ENCODE data around the gene TRAFD1. TPM values are rescaled to one million over a fixed set of nuclear protein-coding genes. Genes with fewer than 3 reads are reported as not detected.

The TRAFD1 gene
- total and polyA plus RNA-seq, 2 of the 8 experiments (the other 6 are each of a cell fraction or from before 2014, with no cell fraction given): 18.1 to 33.1 TPM

DNA sequence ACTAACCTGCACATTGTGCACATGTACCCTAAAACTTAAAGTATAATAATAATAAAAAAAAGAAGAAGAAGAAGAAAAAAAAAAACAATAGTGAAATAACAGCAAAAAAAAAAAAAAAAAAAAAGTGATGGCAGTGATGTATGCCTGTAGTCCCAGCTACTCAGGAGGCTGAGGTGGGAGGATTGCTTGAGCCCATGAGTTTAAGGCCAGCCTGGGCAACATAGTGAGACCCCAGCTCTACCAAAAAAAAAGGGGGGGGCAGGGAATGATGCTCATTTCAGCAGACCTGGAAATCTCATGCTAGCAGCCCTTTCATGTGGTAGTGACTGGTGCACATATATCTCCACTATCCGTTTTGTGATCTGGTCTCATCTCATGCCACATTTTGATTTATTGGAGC lies 20.8 kb downstream of the TRAFD1 start:
- H3K18ac ChIP-seq (ENCODE audit: extremely low read depth, low read length): no peak overlapping the region
- no peak for DNase-seq (ENCODE audit: low read depth in 1 of 2, low spot score in 2 of 2)

More for the DNA sequence above, 20.8 kb downstream of the TRAFD1 start:
- peaks cover 0 to 3% of the 10 kb centered on the region in 2 experiments for H4K20me1 ChIP-seq (replicated peaks in 1 of 2; ENCODE audit: control insufficient read depth in 1 of 2, insufficient read depth in 2 of 2, low read length in 2 of 2)
- no peak for FAIRE-seq
- H3K79me2 ChIP-seq (ENCODE audit: control insufficient read depth in 1 of 2, insufficient read depth in 2 of 2, low read length in 2 of 2): no peaks in the 10 kb centered on the region
- no peak overlapping the region for H2BK5ac ChIP-seq (ENCODE audit: low read depth, low read length)
- no peak overlapping the region for H3K14ac ChIP-seq (ENCODE audit: insufficient read length)
- H3K23me2 ChIP-seq (ENCODE audit: low read depth, low read length): no peaks in the 10 kb centered on the region
- H2BK12ac ChIP-seq (ENCODE audit: low read depth, low read length): no peak overlapping the region
- H3K9me3 ChIP-seq (ENCODE audit: insufficient read depth in 2 of 2, low read depth in 1 of 2, low read length in 1 of 2): no peaks in the 10 kb centered on the region
- H3K56ac ChIP-seq (replicated peaks; ENCODE audit: insufficient read length, low read depth, low read length): no peak overlapping the region
- H2BK15ac ChIP-seq (ENCODE audit: low read length): no peak overlapping the region
- H2AFZ ChIP-seq (ENCODE audit: low read length): no peak overlapping the region
- ChIA-PET CTCF (ENCODE audit: partially characterized antibody) (no interaction called here), POLR2A (ENCODE audit: partially characterized antibody) (no interaction called here)
- no peak overlapping the region for H3K27ac ChIP-seq (ENCODE audit: low read depth, low read length)
- TF ChIP-seq, protein P1, sequence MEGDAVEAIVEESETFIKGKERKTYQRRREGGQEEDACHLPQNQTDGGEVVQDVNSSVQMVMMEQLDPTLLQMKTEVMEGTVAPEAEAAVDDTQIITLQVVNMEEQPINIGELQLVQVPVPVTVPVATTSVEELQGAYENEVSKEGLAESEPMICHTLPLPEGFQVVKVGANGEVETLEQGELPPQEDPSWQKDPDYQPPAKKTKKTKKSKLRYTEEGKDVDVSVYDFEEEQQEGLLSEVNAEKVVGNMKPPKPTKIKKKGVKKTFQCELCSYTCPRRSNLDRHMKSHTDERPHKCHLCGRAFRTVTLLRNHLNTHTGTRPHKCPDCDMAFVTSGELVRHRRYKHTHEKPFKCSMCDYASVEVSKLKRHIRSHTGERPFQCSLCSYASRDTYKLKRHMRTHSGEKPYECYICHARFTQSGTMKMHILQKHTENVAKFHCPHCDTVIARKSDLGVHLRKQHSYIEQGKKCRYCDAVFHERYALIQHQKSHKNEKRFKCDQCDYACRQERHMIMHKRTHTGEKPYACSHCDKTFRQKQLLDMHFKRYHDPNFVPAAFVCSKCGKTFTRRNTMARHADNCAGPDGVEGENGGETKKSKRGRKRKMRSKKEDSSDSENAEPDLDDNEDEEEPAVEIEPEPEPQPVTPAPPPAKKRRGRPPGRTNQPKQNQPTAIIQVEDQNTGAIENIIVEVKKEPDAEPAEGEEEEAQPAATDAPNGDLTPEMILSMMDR (IDR thresholded peaks at IDR 0.05; ENCODE audit: control extremely low read depth in 1 of 3, insufficient read depth in 1 of 3, low read depth in 1 of 3, low read length in 3 of 3): no peak
- TF ChIP-seq ATF2 (IDR thresholded peaks at IDR 0.05; ENCODE audit: low read length): no peak
- no peak overlapping the region for H4K5ac ChIP-seq (ENCODE audit: insufficient read length, low read depth, low read length)
- H3K4me3 ChIP-seq (ENCODE audit: extremely low read depth in 1 of 4, insufficient read depth in 2 of 4, low read depth in 3 of 4, low read length in 4 of 4): no peak overlapping the region
- no peak overlapping the region for H3K4me2 ChIP-seq (ENCODE audit: insufficient read depth in 1 of 2, low read depth in 2 of 2, low read length in 2 of 2)
- H2BK20ac ChIP-seq (ENCODE audit: low read length): no peak overlapping the region
- H3K9ac ChIP-seq (replicated peaks in 1 of 4; ENCODE audit: extremely low read depth in 1 of 4, low read depth in 3 of 4, low read length in 3 of 4): no peak overlapping the region
- H3K4ac ChIP-seq (replicated peaks; ENCODE audit: insufficient read length, low read depth, low read length): no peak overlapping the region
- 84% methylated on average over 1 of the region's 1 CpG; no CpG with 5 or more reads in 1 of the 2 experiments for WGBS, 2 experiments (ENCODE audit: extremely low coverage in 1 of 2, insufficient coverage in 1 of 2, insufficient read length in 1 of 2, insufficient replicate concordance in 2 of 2, low coverage in 1 of 2, low lambda C conversion rate in 2 of 2, missing lambda C conversion rate in 1 of 2)
- no peak overlapping the region for H3K23ac ChIP-seq (ENCODE audit: insufficient read length)
- no peak overlapping the region for H2AK5ac ChIP-seq (ENCODE audit: low read depth, low read length)
- H3K27me3 ChIP-seq (replicated peaks in 1 of 4; ENCODE audit: control insufficient read depth in 3 of 4, extremely low read depth in 1 of 4, insufficient read depth in 3 of 4, low read length in 3 of 4): no peaks in the 10 kb centered on the region
- no peaks in the 10 kb centered on the region for H3K4me1 ChIP-seq (replicated peaks in 1 of 4; ENCODE audit: control insufficient read depth in 3 of 4, insufficient read depth in 4 of 4, low read length in 3 of 4)
- no peaks in the 10 kb centered on the region for H3K79me1 ChIP-seq (ENCODE audit: low read depth, low read length)
- no peak overlapping the region for H4K91ac ChIP-seq (replicated peaks; ENCODE audit: insufficient read length, low read length)
- H4K8ac ChIP-seq (ENCODE audit: extremely low read depth, insufficient read depth, low read length): no peak overlapping the region
- H2BK120ac ChIP-seq (replicated peaks; ENCODE audit: low read depth, low read length): no peak overlapping the region
- H3K36me3 ChIP-seq (ENCODE audit: control insufficient read depth in 2 of 4, insufficient read depth in 4 of 4, low read length in 3 of 4): peaks cover 9 to 61% (median 45%) of the 10 kb centered on the region in 4 experiments; a peak in 7 of 8 replicates

Measured in H1 (cell line).